Aorta (tissue), 5 donors: ENCODE measurements around the gene LIPN. TPM values are rescaled to one million over a fixed set of nuclear protein-coding genes. Genes with fewer than 3 reads are reported as not detected.
A peak's percentile ranks its signal among the peaks of the same experiment; 100 is the strongest.

Source experiments
- ATAC-seq: fragments of 200-7000 bp; cut with Tn5 transposase; one replicate; pipeline ENCODE4 v1.9.1; 2022; ENCODE audit warnings: moderate library complexity; ENCODE audit not compliant: low FRiP score
- DNase-seq, 2 donors: peaks; one replicate each; pipeline ENCODE4 v3.0.0-alpha.2; 2020
- H3K27ac ChIP-seq, 2 donors: one replicate each; pipeline ENCODE4 v1.5.1; 2013; ENCODE audit warnings: low read length in 2 of 2, mild to moderate bottlenecking in 2 of 2, moderate library complexity in 2 of 2, control low read depth in 1 of 2, inconsistent platforms in 1 of 2, low read depth in 1 of 2
- H3K27me3 ChIP-seq, 2 donors: one replicate each; pipeline ENCODE4 v1.6.1; 2013; ENCODE audit warnings: control low read depth in 1 of 2, low read length in 1 of 2, mild to moderate bottlenecking in 1 of 2, moderate library complexity in 1 of 2; ENCODE audit not compliant: insufficient read depth in 2 of 2, control insufficient read depth in 1 of 2
- H3K36me3 ChIP-seq, 2 donors: one replicate each; pipeline ENCODE4 v1.6.1; 2013; ENCODE audit warnings: control low read depth in 1 of 2, low read length in 1 of 2, mild to moderate bottlenecking in 1 of 2; ENCODE audit not compliant: insufficient read depth in 2 of 2, control insufficient read depth in 1 of 2
- H3K4me1 ChIP-seq, 2 donors: one replicate each; pipeline ENCODE4 v1.6.1; 2013; ENCODE audit warnings: low read length in 2 of 2, control low read depth in 1 of 2, mild to moderate bottlenecking in 1 of 2, moderate library complexity in 1 of 2; ENCODE audit not compliant: insufficient read depth in 2 of 2, control insufficient read depth in 1 of 2
- H3K4me3 ChIP-seq, 2 donors: one replicate each; pipeline ENCODE4 v1.5.1; 2013; ENCODE audit warnings: low read length in 2 of 2, control low read depth in 1 of 2, mild to moderate bottlenecking in 1 of 2
- H3K9me3 ChIP-seq: one replicate; pipeline ENCODE4 v1.6.1; 2013; ENCODE audit warnings: mild to moderate bottlenecking, low read length; ENCODE audit not compliant: control insufficient read depth
- WGBS, 2 donors: extraction: QIAGEN DNeasy Blood & Tissue Kit; methylation state at CpG; one replicate each; pipeline ENCODE4 v1.1.7; 2013; 5-methylcytosine and 5-hydroxymethylcytosine counted together
- intact Hi-C, 2 donors: fragments of 100-400 bp; cut with DNase I; formaldehyde crosslinking; loops; one replicate each; pipeline versions ENCODE4 v1.14.2 to v1.15.0; 2022
- long read RNA-seq, 2 donors: library from polyadenylated mRNA; unstranded; transcript quantifications; one replicate each; pipeline ENCODE4 v2.0.0, GENCODE V29; 2020 to 2021
- polyA plus RNA-seq, 2 donors: library from polyadenylated mRNA; stranded (reverse); fragments of 200-250 nt; gene quantifications; one replicate each; pipeline ENCODE4 v1.2.3, GENCODE V29; 2013
- total RNA-seq, 2 donors: library from RNA; stranded (reverse); fragmentation: NEBNext Ultra II Directional; extraction: Animal tissue kit (Norgen Biotek cat#: 25700); gene quantifications; one replicate each; pipeline ENCODE4 v1.2.1, GENCODE V29; 2021
- donor health status: healthy with polysubstance abuse.
- donor health status: Bipolar disorder and iron deficiency.
- donor health status: DM: no; HTN: no; CAD: no.
- donor health status: DM: no; HTN: no; CAD: no.
- donor health status: DM: yes; HTN: yes; CAD: no.

The LIPN gene
- under 1 TPM in 1 of 2 donors, not detected in 1; 0.58 TPM for total RNA-seq
- polyA plus RNA-seq = under 1 TPM in 1 of 2 donors, not detected in 1; 0.43 TPM
- long read RNA-seq, donor 1 = 0 reads
- long read RNA-seq, donor 2 = 0 reads

DNA sequence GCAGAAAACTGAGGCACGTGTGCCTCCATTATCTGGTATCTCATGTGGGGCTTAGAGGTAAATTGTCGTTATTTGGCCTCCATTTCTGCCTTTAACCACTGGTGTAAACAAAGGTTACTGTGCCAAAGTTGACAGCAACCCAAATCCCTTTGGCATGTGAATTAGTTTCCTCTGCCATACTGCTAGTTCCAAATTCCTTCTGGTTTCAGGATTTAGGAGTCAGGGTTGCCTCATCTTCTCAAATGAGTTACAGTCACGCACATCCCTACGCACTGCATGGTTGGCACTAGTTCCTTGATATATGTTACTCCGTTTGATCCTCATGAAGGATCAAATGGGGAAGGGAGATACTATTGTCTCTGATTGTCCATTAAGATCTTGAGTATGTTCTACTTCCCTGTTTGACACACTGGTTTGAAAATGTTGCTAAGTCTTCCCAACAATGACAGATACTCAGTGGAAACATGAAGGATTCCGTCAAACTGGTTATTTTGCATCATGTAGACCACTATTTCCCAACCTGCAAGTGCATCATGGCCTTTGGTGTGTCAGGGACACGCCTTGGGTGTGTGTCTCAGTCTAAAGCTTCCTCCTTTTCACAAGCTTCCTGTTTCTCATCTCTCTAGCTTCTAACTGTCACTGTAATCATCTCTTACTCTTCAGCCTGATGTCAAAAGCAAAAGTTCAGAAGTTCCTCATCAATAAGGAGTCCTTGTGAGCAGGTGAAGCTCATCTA is at the start of gene LIPN:
TSS of gene LIPN (plus strand) at position 655 of the 736 bp plus-strand sequence. CDS start 1,386 bp downstream, outside the sequence.
- Histone ChIP-seq H3K4me1 (no peaks in the 10 kb centered on the region), H3K9me3 (no peaks in the 10 kb centered on the region), H3K27ac (no peak within 1 kb of the TSS), H3K36me3 (no peaks in the 10 kb centered on the region), H3K27me3 (no peaks in the 10 kb centered on the region), H3K4me3 (no peak within 1 kb of the TSS)
- intact Hi-C loops = no loop called here
- DNase-seq = peak in 1 of 2 donors; percentile 48
- no peak for ATAC-seq
- WGBS, 2 donors = 73 to 86% methylated on average over 7 of the region's 7 CpGs

DNA sequence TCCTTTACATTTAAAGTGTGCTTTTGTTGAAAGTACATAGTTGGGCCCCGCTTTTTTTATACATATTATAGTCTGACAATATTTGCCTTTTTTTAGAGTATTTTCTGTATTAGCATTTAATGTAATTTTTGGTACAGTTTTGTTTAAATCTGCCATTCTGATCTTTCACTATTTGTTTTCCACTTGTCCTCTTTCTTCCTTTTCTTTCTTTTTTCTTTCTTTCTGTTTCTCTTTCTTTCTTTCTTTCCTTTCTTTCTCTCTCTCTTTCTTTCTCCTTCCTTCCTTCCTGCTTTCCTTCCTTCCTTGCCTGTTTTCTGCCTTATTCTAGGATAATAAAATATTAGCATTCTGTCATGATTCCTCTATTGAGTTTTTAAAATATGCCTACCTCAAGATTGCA is 44.3 kb upstream of the LIPN start:
- DNase-seq (no peak), ATAC-seq (no peak)
- intact Hi-C loops = no loop called here
- H3K9me3 ChIP-seq = no peaks in the 10 kb centered on the region
- no peaks in the 10 kb centered on the region for H3K36me3 ChIP-seq
- no peak overlapping the region for H3K27ac ChIP-seq
- no peaks in the 10 kb centered on the region for H3K27me3 ChIP-seq
- no peaks in the 10 kb centered on the region for H3K4me1 ChIP-seq
- no peak overlapping the region for H3K4me3 ChIP-seq
- 87 to 92% methylated on average over 1 of the region's 1 CpG for WGBS, 2 donors

GRCh38 chr10:88721392-88721791 is 38.4 kb upstream of the LIPN start:
- Histone ChIP-seq H3K36me3 (no peaks in the 10 kb centered on the region), H3K4me1 (no peaks in the 10 kb centered on the region), H3K27ac (no peak overlapping the region), H3K4me3 (no peak overlapping the region), H3K27me3 (no peaks in the 10 kb centered on the region), H3K9me3 (no peaks in the 10 kb centered on the region)
- DNase-seq = no peak
- 71% methylated on average over 4 of the region's 4 CpGs for WGBS, 2 donors
- intact Hi-C loops = no loop called here
- ATAC-seq = no peak

DNA sequence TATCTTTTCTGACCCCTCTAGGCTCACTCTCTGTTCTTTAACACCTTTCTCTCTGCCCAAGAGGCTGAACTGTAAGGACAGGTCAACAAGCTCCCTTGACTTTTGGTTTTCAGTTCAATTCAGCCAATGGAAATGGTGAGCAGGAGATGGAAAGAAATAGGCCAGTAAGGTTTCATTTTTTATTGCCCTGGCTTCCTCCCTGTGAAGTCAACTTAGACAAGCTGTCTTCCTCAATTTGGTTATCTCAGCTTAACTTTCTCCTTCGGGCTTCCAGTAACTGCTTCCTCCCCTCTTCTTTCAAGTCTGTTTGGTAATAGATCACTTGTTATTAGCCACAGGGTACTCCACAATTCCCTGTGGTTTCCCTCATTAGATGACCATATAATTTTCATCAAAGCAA is 34.0 kb upstream of the LIPN start:
- intact Hi-C loops = no loop called here
- DNase-seq (no peak), ATAC-seq (no peak)
- 23 to 40% methylated on average over 1 of the region's 1 CpG for WGBS, 2 donors
- Histone ChIP-seq H3K27me3 (no peaks in the 10 kb centered on the region), H3K36me3 (no peaks in the 10 kb centered on the region), H3K27ac (no peak overlapping the region), H3K4me3 (no peak overlapping the region), H3K9me3 (no peaks in the 10 kb centered on the region), H3K4me1 (no peaks in the 10 kb centered on the region)

DNA sequence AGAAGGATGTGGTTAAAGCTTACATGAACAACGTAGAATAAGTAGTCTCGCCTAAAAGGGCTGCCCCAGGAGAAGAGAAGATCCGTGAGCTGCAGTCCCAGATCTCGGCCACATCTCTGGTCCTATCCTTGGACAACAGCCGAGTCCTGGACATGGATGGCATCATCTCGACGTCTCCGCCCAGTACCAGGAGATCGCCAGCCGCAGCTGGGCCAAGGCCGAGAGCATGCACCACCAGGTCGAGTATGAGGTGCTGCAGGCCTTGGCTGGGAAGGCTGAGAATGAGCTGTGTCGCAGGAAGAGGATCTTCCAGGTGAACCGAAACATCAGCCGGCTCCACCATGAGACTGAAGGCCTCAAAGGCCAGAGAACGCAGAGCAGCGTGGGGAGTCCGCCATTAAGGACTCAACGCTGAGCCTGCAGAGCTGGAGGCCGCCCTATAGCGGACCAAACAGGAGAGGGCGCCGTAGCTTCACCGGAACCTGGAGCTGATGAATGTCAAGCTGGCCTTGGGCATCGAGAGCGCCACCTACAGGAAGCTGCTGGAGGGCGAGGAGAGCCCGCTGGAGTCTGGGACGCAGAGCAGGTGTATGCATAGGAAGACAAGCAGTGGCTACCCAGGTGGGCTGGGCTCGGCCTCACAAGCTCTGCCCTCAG is 31.6 kb upstream of the LIPN start:
- ATAC-seq (no peak), DNase-seq (peak; percentile 47 to 71)
- no peak overlapping the region for H3K4me3 ChIP-seq
- H3K9me3 ChIP-seq = no peaks in the 10 kb centered on the region
- 63 to 65% methylated on average over 30 of the region's 30 CpGs for WGBS, 2 donors
- intact Hi-C loops = no loop called here
- no peaks in the 10 kb centered on the region for H3K27me3 ChIP-seq
- H3K27ac ChIP-seq = no peak overlapping the region
- no peaks in the 10 kb centered on the region for H3K36me3 ChIP-seq
- no peaks in the 10 kb centered on the region for H3K4me1 ChIP-seq

- no peak for DNase-seq
- Histone ChIP-seq H3K27ac (no peak overlapping the region), H3K27me3 (no peaks in the 10 kb centered on the region), H3K9me3 (no peaks in the 10 kb centered on the region), H3K4me3 (no peak overlapping the region), H3K4me1 (no peaks in the 10 kb centered on the region), H3K36me3 (no peaks in the 10 kb centered on the region)
- WGBS, 2 donors = 71 to 86% methylated on average over 4 of the region's 4 CpGs
- intact Hi-C loops = no loop called here
- no peak for ATAC-seq
These were observed 29.0 kb upstream of the LIPN start for GRCh38 chr10:88730864-88731263.

GRCh38 chr10:88731296-88731695 is 28.5 kb upstream of the LIPN start:
- Histone ChIP-seq H3K36me3 (no peaks in the 10 kb centered on the region), H3K4me3 (no peak overlapping the region), H3K9me3 (no peaks in the 10 kb centered on the region), H3K4me1 (no peaks in the 10 kb centered on the region), H3K27me3 (no peaks in the 10 kb centered on the region), H3K27ac (no peak overlapping the region)
- 44 to 48% methylated on average over 6 of the region's 6 CpGs for WGBS, 2 donors
- intact Hi-C loops = no loop called here
- ATAC-seq (no peak), DNase-seq (peak in 1 of 2 donors; percentile 64)

- no peak overlapping the region for H3K27ac ChIP-seq
- H3K4me1 ChIP-seq = no peaks in the 10 kb centered on the region
- 82 to 88% methylated on average over 2 of the region's 2 CpGs for WGBS, 2 donors
- no peaks in the 10 kb centered on the region for H3K9me3 ChIP-seq
- no peaks in the 10 kb centered on the region for H3K27me3 ChIP-seq
- no peak for DNase-seq
- intact Hi-C loops = no loop called here
- no peak overlapping the region for H3K4me3 ChIP-seq
- no peak for ATAC-seq
- no peaks in the 10 kb centered on the region for H3K36me3 ChIP-seq
These were observed 26.6 kb upstream of the LIPN start for GRCh38 chr10:88733215-88733614.

GRCh38 chr10:88735661-88736060 is 24.2 kb upstream of the LIPN start:
- no peaks in the 10 kb centered on the region for H3K36me3 ChIP-seq
- H3K27ac ChIP-seq = no peak overlapping the region
- H3K4me1 ChIP-seq = no peaks in the 10 kb centered on the region
- H3K4me3 ChIP-seq = no peak overlapping the region
- no peak for ATAC-seq
- no peaks in the 10 kb centered on the region for H3K27me3 ChIP-seq
- DNase-seq = no peak
- WGBS, 2 donors = 71 to 72% methylated on average over 1 of the region's 1 CpG
- no peaks in the 10 kb centered on the region for H3K9me3 ChIP-seq
- intact Hi-C loops = no loop called here
